NCI-H774 (cell line): ENCODE measurements around the gene SH3RF3.

Source experiments
- DNase-seq: peaks from one replicate; lab custom pipeline; 2025; lab: John Stamatoyannopoulos, UW

The SH3RF3 gene

GRCh38 chr2:109183871-109184270 is 54.9 kb downstream of the SH3RF3 start:
- no peak for DNase-seq

GRCh38 chr2:109184368-109184767 is 55.4 kb downstream of the SH3RF3 start:
- no peak for DNase-seq

- DNase-seq: no peak
Observed at GRCh38 chr2:109185338-109185737, 56.3 kb downstream of the SH3RF3 start.

GRCh38 chr2:109185821-109186570 is 57.0 kb downstream of the SH3RF3 start:
- no peak for DNase-seq

GRCh38 chr2:109186656-109187250 is 57.7 kb downstream of the SH3RF3 start:
- no peak for DNase-seq

- no peak for DNase-seq
Observed at GRCh38 chr2:109187711-109188495, 58.9 kb downstream of the SH3RF3 start.

GRCh38 chr2:109188496-109188890 is 59.5 kb downstream of the SH3RF3 start:
- no peak for DNase-seq

GRCh38 chr2:109188898-109189297 is 59.9 kb downstream of the SH3RF3 start:
- no peak for DNase-seq

GRCh38 chr2:109189751-109190150 is 60.7 kb downstream of the SH3RF3 start:
- no peak for DNase-seq

- DNase-seq: no peak
Observed at GRCh38 chr2:109193807-109194619, 65.0 kb downstream of the SH3RF3 start.

- no peak for DNase-seq
Observed at GRCh38 chr2:109194620-109194937, 65.6 kb downstream of the SH3RF3 start.

- DNase-seq: no peak
Observed at GRCh38 chr2:109195193-109196045, 66.4 kb downstream of the SH3RF3 start.

GRCh38 chr2:109196081-109196875 is 67.3 kb downstream of the SH3RF3 start:
- DNase-seq: no peak

GRCh38 chr2:109197491-109198418 is 68.8 kb downstream of the SH3RF3 start:
- no peak for DNase-seq

- DNase-seq: no peak
Observed at GRCh38 chr2:109199790-109200189, 70.8 kb downstream of the SH3RF3 start.

GRCh38 chr2:109200616-109201464 is 71.8 kb downstream of the SH3RF3 start:
- DNase-seq: no peak

- no peak for DNase-seq
Observed at GRCh38 chr2:109201465-109202327, 72.7 kb downstream of the SH3RF3 start.
